Spinal cord (tissue), 10 donors: Measurements from ENCODE around the gene GPD1L. TPM values are rescaled to one million over a fixed set of nuclear protein-coding genes. Genes with fewer than 3 reads are reported as not detected.
"Not testable (repeated sequence)": the region's sequence is repeated elsewhere in the genome, so short reads cannot be mapped to it uniquely, and the experiment has no call there.

ENCODE experiments used
- DNase-seq, 6 donors: peaks; one replicate each; pipeline versions ENCODE4 v3.0.0 to v3.0.0-alpha.2; 2013 to 2015; ENCODE audit warnings: low spot score in 6 of 6, low read depth in 4 of 6
- H3K27ac ChIP-seq: one replicate; pipeline ENCODE4 v1.5.1; 2013; ENCODE audit warnings: low read depth, low read length, control low read depth
- H3K27me3 ChIP-seq: one replicate; pipeline ENCODE4 v1.6.1; 2013; ENCODE audit warnings: low read length; ENCODE audit not compliant: control insufficient read depth, insufficient read depth
- H3K36me3 ChIP-seq: one replicate; pipeline ENCODE4 v1.6.1; 2013; ENCODE audit warnings: low read length; ENCODE audit not compliant: control insufficient read depth, insufficient read depth
- H3K4me1 ChIP-seq: one replicate; pipeline ENCODE4 v1.6.1; 2013; ENCODE audit warnings: low read length; ENCODE audit not compliant: control insufficient read depth, insufficient read depth
- H3K4me3 ChIP-seq: one replicate; pipeline ENCODE4 v1.5.1; 2013; ENCODE audit warnings: low read depth, low read length, control low read depth
- H3K9me3 ChIP-seq: one replicate; pipeline ENCODE4 v1.6.1; 2013; ENCODE audit warnings: low read length; ENCODE audit not compliant: control insufficient read depth, insufficient read depth
- WGBS: methylation state at CpG from one replicate; pipeline ENCODE4 v1.1.5; 2013; ENCODE audit warnings: missing lambda C conversion rate; ENCODE audit not compliant: insufficient coverage; 5-methylcytosine and 5-hydroxymethylcytosine counted together
- polyA plus RNA-seq, 2 donors: library from polyadenylated mRNA; unstranded; fragments of 120-200 nt; gene quantifications; one replicate each; pipeline ENCODE4 v1.2.1, GENCODE V29; 2013; ENCODE audit not compliant: insufficient read length in 2 of 2
- total RNA-seq, 2 donors: library from RNA; depleted of rRNA in 1 of 2; stranded (reverse); fragments of 120-200 nt in 1 of 2; fragments of >200 nt in 1 of 2; gene quantifications; one replicate each; pipeline versions ENCODE4 v1.2.3 to v1.2.4, GENCODE V29; 2013 to 2014
- donor health status: healthy.

The GPD1L gene
- total and polyA plus RNA-seq, 4 donors, result 40.0 to 73.1 (median 42.8) TPM

DNA sequence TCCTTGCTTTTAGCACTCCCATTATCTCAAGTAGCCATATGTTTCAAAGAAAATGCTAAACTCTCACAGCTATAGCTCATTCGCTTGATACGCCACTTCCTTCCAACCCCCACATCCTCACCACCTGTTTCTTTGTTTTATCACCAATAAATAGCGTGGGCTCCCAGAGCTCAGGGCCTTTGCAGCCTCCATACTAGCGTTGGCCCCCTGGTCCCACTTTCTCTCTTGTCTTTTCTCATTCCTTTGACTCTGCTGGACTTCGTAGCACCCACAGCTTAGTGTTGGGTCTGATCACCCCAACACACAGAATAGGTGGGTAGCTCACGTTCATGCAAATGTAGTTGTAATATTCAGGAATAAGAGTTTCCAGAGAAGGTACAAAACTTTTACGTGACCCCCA, 4.1 kb upstream of the GPD1L start:
- DNase-seq, result no peak
- H3K4me1 ChIP-seq, result peaks cover 11% of the 10 kb centered on the region
- H3K36me3 ChIP-seq, result no peaks in the 10 kb centered on the region
- WGBS, result 89% methylated on average over 4 of the region's 7 CpGs
- no peak overlapping the region for H3K27ac ChIP-seq
- H3K4me3 ChIP-seq, result no peak overlapping the region
- H3K27me3 ChIP-seq, result no peaks in the 10 kb centered on the region
- no peaks in the 10 kb centered on the region for H3K9me3 ChIP-seq

- peaks cover 26% of the 10 kb centered on the region for H3K4me1 ChIP-seq
- no peaks in the 10 kb centered on the region for H3K9me3 ChIP-seq
- WGBS, result no CpG with 5 or more reads among the region's 4 CpGs
- H3K27ac ChIP-seq, result no peak overlapping the region
- DNase-seq, result no peak
- H3K4me3 ChIP-seq, result no peak overlapping the region
- H3K36me3 ChIP-seq, result no peaks in the 10 kb centered on the region
- no peaks in the 10 kb centered on the region for H3K27me3 ChIP-seq
Observed at GRCh38 chr3:32104492-32104891, 1.9 kb upstream of the GPD1L start.

GRCh38 chr3:32105291-32106131, 909 bp upstream of the GPD1L start:
- no peaks in the 10 kb centered on the region for H3K27me3 ChIP-seq
- H3K4me3 ChIP-seq, result peak overlapping the region; percentile 26
- WGBS, result 85% methylated on average over 5 of the region's 7 CpGs
- H3K36me3 ChIP-seq, result no peaks in the 10 kb centered on the region
- H3K27ac ChIP-seq, result peak overlapping the region; percentile 17
- H3K4me1 ChIP-seq, result peaks cover 35% of the 10 kb centered on the region
- no peak for DNase-seq
- no peaks in the 10 kb centered on the region for H3K9me3 ChIP-seq

- peak in 3 of 6 donors; percentile 12 to 47 (median 44) for DNase-seq
- Histone ChIP-seq H3K4me1 (peaks cover 43% of the 10 kb centered on the region), H3K27ac (no peak overlapping the region), H3K36me3 (no peaks in the 10 kb centered on the region), H3K9me3 (no peaks in the 10 kb centered on the region), H3K4me3 (peak overlapping the region; percentile 64), H3K27me3 (no peaks in the 10 kb centered on the region)
- WGBS, result 3% methylated on average over 32 of the region's 36 CpGs
Observed at GRCh38 chr3:32106929-32107362, 526 bp downstream of the GPD1L start.

DNA sequence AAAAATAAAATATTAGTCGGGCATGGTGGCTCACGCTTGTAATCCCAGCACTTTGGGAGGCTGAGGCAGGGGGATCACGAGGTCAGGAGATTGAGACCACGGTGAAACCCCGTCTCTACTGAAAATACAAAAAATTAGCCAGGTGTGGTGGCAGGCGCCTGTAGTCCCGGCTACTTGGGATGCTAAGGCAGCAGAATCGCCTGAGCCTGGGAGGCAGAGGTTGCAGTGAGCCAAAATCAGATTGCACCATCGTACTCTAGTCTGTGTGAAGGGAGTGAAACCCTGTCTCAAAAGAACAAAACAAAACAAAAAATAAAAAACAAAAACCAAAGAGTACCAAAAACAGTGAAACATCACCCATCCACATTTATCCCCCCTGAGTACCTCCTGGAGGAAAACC, 1.8 kb downstream of the GPD1L start:
- not testable (repeated sequence) for H3K9me3 ChIP-seq, H3K36me3 ChIP-seq, DNase-seq, H3K27ac ChIP-seq, H3K4me3 ChIP-seq, H3K27me3 ChIP-seq
- 98% methylated on average over 8 of the region's 9 CpGs for WGBS
- peaks cover 43% of the 10 kb centered on the region for H3K4me1 ChIP-seq

DNA sequence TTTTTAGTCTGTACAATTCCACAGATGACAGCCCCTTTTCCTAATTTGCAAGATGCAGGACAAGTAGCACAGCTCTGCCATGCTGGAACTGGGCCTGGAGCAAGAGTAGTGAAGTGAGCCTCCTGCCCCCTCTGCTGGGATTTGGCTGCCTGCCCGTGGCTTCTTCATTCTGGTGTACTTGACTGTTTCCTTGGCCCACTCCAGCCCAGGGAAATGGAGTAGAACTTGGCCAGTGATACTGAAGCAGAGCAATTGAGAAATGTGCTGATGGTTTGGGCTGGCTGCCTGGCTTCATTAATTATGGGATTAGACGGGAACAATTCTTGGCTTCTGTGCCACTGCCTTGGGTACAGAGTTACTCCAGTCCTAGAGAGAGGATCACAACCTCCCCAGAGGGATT, 2.8 kb downstream of the GPD1L start:
- peak; percentile 67 to 98 (median 88) for DNase-seq
- H3K4me3 ChIP-seq, result no peak overlapping the region
- 23% methylated on average over 2 of the region's 2 CpGs for WGBS

GRCh38 chr3:32110233-32110760, 3.9 kb downstream of the GPD1L start:
- Histone ChIP-seq H3K4me3 (no peak overlapping the region), H3K4me1 (peaks cover 43% of the 10 kb centered on the region), H3K27me3 (no peaks in the 10 kb centered on the region), H3K36me3 (no peaks in the 10 kb centered on the region), H3K9me3 (no peaks in the 10 kb centered on the region), H3K27ac (peak overlapping the region; percentile 82)
- no peak for DNase-seq
- WGBS, result 67% methylated on average over 3 of the region's 3 CpGs

More for the DNA sequence above, 2.8 kb downstream of the GPD1L start:
- Histone ChIP-seq H3K9me3 (no peaks in the 10 kb centered on the region), H3K27me3 (no peaks in the 10 kb centered on the region), H3K4me1 (peaks cover 43% of the 10 kb centered on the region), H3K36me3 (no peaks in the 10 kb centered on the region), H3K27ac (peak overlapping the region; percentile 82)

DNA sequence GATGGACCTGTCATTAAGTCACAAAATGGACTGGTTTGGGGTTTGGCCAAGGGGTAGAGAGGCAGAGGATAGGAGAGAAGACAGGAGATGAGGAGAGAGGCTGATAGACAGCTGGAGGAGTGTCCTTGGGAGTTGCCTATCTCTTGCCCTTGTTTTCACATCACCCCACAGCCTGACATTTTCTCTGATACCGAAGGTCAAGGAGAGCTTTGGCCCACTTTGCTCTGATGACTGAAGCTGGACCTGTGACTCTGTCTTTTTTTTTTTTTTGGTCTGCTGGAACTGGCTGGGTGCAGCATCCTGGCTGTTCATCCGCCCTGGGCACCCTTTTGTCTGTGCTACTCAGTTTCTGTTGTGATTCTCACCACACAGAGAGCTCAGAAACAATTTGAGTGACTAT, 5.1 kb downstream of the GPD1L start:
- Histone ChIP-seq H3K27me3 (no peaks in the 10 kb centered on the region), H3K36me3 (no peaks in the 10 kb centered on the region), H3K4me3 (no peak overlapping the region), H3K27ac (no peak overlapping the region), H3K4me1 (peaks cover 37% of the 10 kb centered on the region), H3K9me3 (no peaks in the 10 kb centered on the region)
- 75% methylated on average over 1 of the region's 2 CpGs for WGBS
- no peak for DNase-seq

GRCh38 chr3:32113566-32113965, 7.1 kb downstream of the GPD1L start:
- Histone ChIP-seq H3K4me3 (no peak overlapping the region), H3K36me3 (no peaks in the 10 kb centered on the region), H3K9me3 (no peaks in the 10 kb centered on the region), H3K27ac (no peak overlapping the region), H3K4me1 (peaks cover 25% of the 10 kb centered on the region), H3K27me3 (no peaks in the 10 kb centered on the region)
- no peak for DNase-seq

GRCh38 chr3:32113981-32114545, 7.6 kb downstream of the GPD1L start:
- H3K27ac ChIP-seq, result no peak overlapping the region
- no peaks in the 10 kb centered on the region for H3K36me3 ChIP-seq
- no peak overlapping the region for H3K4me3 ChIP-seq
- no peak for DNase-seq
- H3K9me3 ChIP-seq, result no peaks in the 10 kb centered on the region
- H3K4me1 ChIP-seq, result peaks cover 20% of the 10 kb centered on the region
- 85% methylated on average over 1 of the region's 3 CpGs for WGBS
- no peaks in the 10 kb centered on the region for H3K27me3 ChIP-seq
